ENCODE data around the gene VN1R5. TPM values are rescaled to one million over a fixed set of nuclear protein-coding genes. Genes with fewer than 3 reads are reported as not detected.
"Not testable (repeated sequence)": the region's sequence is repeated elsewhere in the genome, so short reads cannot be mapped to it uniquely, and the experiment has no call there.

VN1R5 gene
- total RNA-seq, 1 donor from 2014 or later = not detected

- Histone ChIP-seq H3K27me3 (ENCODE audit: control insufficient read depth, insufficient read depth, low read length) (no peaks in the 10 kb centered on the region), H3K4me3 (ENCODE audit: low read depth, low read length) (no peak overlapping the region), H3K36me3 (ENCODE audit: control insufficient read depth, insufficient read depth, low read length) (no peaks in the 10 kb centered on the region)
- no peak for DNase-seq (ENCODE audit: low read depth)
- TF ChIP-seq CTCF (IDR thresholded peaks at IDR 0.05; ENCODE audit: insufficient read depth, low read length, poor library complexity, severe bottlenecking) = no peak
Measured at GRCh38 chr1:247288341-247288740, 32.5 kb downstream of the VN1R5 start.

GRCh38 chr1:247289274-247289892 lies 33.5 kb downstream of the VN1R5 start:
- not testable (repeated sequence) for H3K36me3 ChIP-seq (ENCODE audit: control insufficient read depth, insufficient read depth, low read length); H3K4me3 ChIP-seq (ENCODE audit: low read depth, low read length); H3K27me3 ChIP-seq (ENCODE audit: control insufficient read depth, insufficient read depth, low read length); DNase-seq (ENCODE audit: low read depth)

- Histone ChIP-seq H3K36me3 (ENCODE audit: control insufficient read depth, insufficient read depth, low read length) (no peaks in the 10 kb centered on the region), H3K4me3 (ENCODE audit: low read depth, low read length) (no peak overlapping the region), H3K27me3 (ENCODE audit: control insufficient read depth, insufficient read depth, low read length) (no peaks in the 10 kb centered on the region)
- no peak for DNase-seq (ENCODE audit: low read depth)
- no peak for TF ChIP-seq CTCF (IDR thresholded peaks at IDR 0.05; ENCODE audit: insufficient read depth, low read length, poor library complexity, severe bottlenecking)
Measured at GRCh38 chr1:247290576-247290975, 34.7 kb downstream of the VN1R5 start.

DNA sequence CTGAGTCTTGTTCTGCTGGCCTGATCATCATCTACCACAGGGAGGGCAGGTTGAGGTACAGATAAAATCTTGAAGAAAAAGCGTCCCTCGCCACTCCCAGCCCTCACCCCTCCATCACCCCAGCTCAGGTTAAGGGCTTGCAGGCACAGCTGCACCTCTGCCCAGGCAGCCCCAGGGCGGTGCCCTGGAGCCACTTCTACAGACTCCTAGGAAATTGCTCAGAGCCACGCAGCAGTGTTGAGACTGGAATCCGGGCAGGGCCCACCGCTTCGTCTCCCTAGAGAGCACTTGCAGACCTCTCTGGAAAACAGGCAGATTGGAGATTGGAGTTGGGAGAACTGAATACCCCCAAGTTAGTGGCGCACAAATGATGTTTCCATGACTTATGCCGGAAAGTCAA lies 35.3 kb downstream of the VN1R5 start:
- no peak overlapping the region for H3K4me3 ChIP-seq (ENCODE audit: low read depth, low read length)
- no peak for TF ChIP-seq CTCF (IDR thresholded peaks at IDR 0.05; ENCODE audit: insufficient read depth, low read length, poor library complexity, severe bottlenecking)
- DNase-seq (ENCODE audit: low read depth) = no peak
- H3K36me3 ChIP-seq (ENCODE audit: control insufficient read depth, insufficient read depth, low read length) = no peaks in the 10 kb centered on the region
- H3K27me3 ChIP-seq (ENCODE audit: control insufficient read depth, insufficient read depth, low read length) = no peaks in the 10 kb centered on the region

- Histone ChIP-seq H3K36me3 (ENCODE audit: control insufficient read depth, insufficient read depth, low read length) (no peaks in the 10 kb centered on the region), H3K4me3 (ENCODE audit: low read depth, low read length) (no peak overlapping the region), H3K27me3 (ENCODE audit: control insufficient read depth, insufficient read depth, low read length) (no peaks in the 10 kb centered on the region)
- DNase-seq (ENCODE audit: low read depth) = no peak
- no peak for TF ChIP-seq CTCF (IDR thresholded peaks at IDR 0.05; ENCODE audit: insufficient read depth, low read length, poor library complexity, severe bottlenecking)
Measured at GRCh38 chr1:247291833-247292561, 36.1 kb downstream of the VN1R5 start.

GRCh38 chr1:247293047-247293446 lies 37.2 kb downstream of the VN1R5 start:
- no peaks in the 10 kb centered on the region for H3K36me3 ChIP-seq (ENCODE audit: control insufficient read depth, insufficient read depth, low read length)
- H3K27me3 ChIP-seq (ENCODE audit: control insufficient read depth, insufficient read depth, low read length) = no peaks in the 10 kb centered on the region
- no peak overlapping the region for H3K4me3 ChIP-seq (ENCODE audit: low read depth, low read length)
- TF ChIP-seq CTCF (IDR thresholded peaks at IDR 0.05; ENCODE audit: insufficient read depth, low read length, poor library complexity, severe bottlenecking) = no peak
- DNase-seq (ENCODE audit: low read depth) = no peak
